Neural cell (in vitro differentiated cells): Measurements from ENCODE around the gene TMEM117.

Experiments used
- CTCF ChIP-seq: fragments of 450-650 bp; IDR thresholded peaks from 2 replicates; pipeline ENCODE4 v1.5.1; 2014; ENCODE audit warnings: antibody characterized with exemption, mild to moderate bottlenecking, moderate library complexity; ENCODE audit not compliant: poor library complexity, severe bottlenecking
- EP300 ChIP-seq: fragments of 450-650 bp; conservative IDR thresholded peaks from 2 replicates; pipeline ENCODE4 v1.6.1; 2014; ENCODE audit warnings: antibody characterized with exemption, mild to moderate bottlenecking, moderate library complexity; ENCODE audit not compliant: poor library complexity, severe bottlenecking
- POLR2AphosphoS5 ChIP-seq: IDR thresholded peaks from 2 replicates; pipeline ENCODE4 v1.6.1; 2012
- SMC3 ChIP-seq: fragments of 450-650 bp; conservative IDR thresholded peaks from 2 replicates; pipeline ENCODE4 v1.6.1; 2014; ENCODE audit warnings: antibody characterized with exemption, mild to moderate bottlenecking, moderate library complexity; ENCODE audit not compliant: poor library complexity

- no peak for TF ChIP-seq CTCF
- TF ChIP-seq EP300 = no peak
- no peak for TF ChIP-seq SMC3
- TF ChIP-seq POLR2AphosphoS5 = no peak
These were observed 535.1 kb downstream of the TMEM117 start for GRCh38 chr12:44370982-44371381.
